Small intestine (tissue), 7 donors: ENCODE measurements around the gene SYMPK. TPM values are rescaled to one million over a fixed set of nuclear protein-coding genes. Genes with fewer than 3 reads are reported as not detected.

Experiments used
- DNase-seq, 2 donors: peaks; one replicate each; pipeline versions ENCODE4 v3.0.0 to v3.0.0-alpha.2; 2013
- FAIRE-seq: peaks from 2 replicates; lab custom pipeline; 2012; peaks lifted over from hg19 to GRCh38; lab: Jason Lieb, UNC
- H3K27ac ChIP-seq, 3 donors: one replicate each; pipeline ENCODE4 v1.5.1; 2013; ENCODE audit warnings: low read length in 2 of 3, mild to moderate bottlenecking in 2 of 3, control low read depth in 1 of 3, inconsistent platforms in 1 of 3, low read depth in 1 of 3, moderate library complexity in 1 of 3
- H3K27me3 ChIP-seq, 3 donors: one replicate each; pipeline ENCODE4 v1.6.1; 2013; ENCODE audit warnings: low read length in 3 of 3, inconsistent platforms in 1 of 3; ENCODE audit not compliant: control insufficient read depth in 3 of 3, insufficient read depth in 3 of 3
- H3K36me3 ChIP-seq, 3 donors: one replicate each; pipeline ENCODE4 v1.6.1; 2013; ENCODE audit warnings: low read length in 3 of 3, inconsistent platforms in 1 of 3, low read depth in 1 of 3, mild to moderate bottlenecking in 1 of 3, moderate library complexity in 1 of 3; ENCODE audit not compliant: control insufficient read depth in 3 of 3, insufficient read depth in 2 of 3
- H3K4me1 ChIP-seq, 3 donors: one replicate each; pipeline ENCODE4 v1.6.1; 2013; ENCODE audit warnings: low read length in 2 of 3, inconsistent platforms in 1 of 3, low read depth in 1 of 3, mild to moderate bottlenecking in 1 of 3, moderate library complexity in 1 of 3; ENCODE audit not compliant: control insufficient read depth in 3 of 3, insufficient read depth in 2 of 3
- H3K4me3 ChIP-seq, 3 donors: one replicate each; pipeline ENCODE4 v1.5.1; 2013; ENCODE audit warnings: low read length in 3 of 3, control low read depth in 1 of 3, inconsistent platforms in 1 of 3, low read depth in 1 of 3, mild to moderate bottlenecking in 1 of 3, moderate library complexity in 1 of 3
- H3K9me3 ChIP-seq, 2 donors: one replicate each; pipeline ENCODE4 v1.6.1; 2013; ENCODE audit warnings: low read depth in 1 of 2, low read length in 1 of 2; ENCODE audit not compliant: control insufficient read depth in 2 of 2, insufficient read depth in 1 of 2
- WGBS, 3 donors: extraction: QIAGEN DNeasy Blood & Tissue Kit; methylation state at CpG; one replicate each; pipeline ENCODE4 v1.1.7; 2013; 5-methylcytosine and 5-hydroxymethylcytosine counted together
- polyA plus RNA-seq, 4 donors: library from polyadenylated mRNA; stranded (reverse) in 3 of 4; unstranded in 1 of 4; fragments of 200-250 nt in 3 of 4; fragments of 120-200 nt in 1 of 4; gene quantifications; one replicate each; pipeline versions ENCODE4 v1.2.1 to v1.2.3, GENCODE V29; 2013
- donor health status: healthy with polysubstance abuse.
- donor health status: control.
- donor health status: control.
- donor health status: Bipolar disorder and iron deficiency.
- donor health status: healthy.

Gene SYMPK
- polyA plus RNA-seq, 4 donors: 64.8 to 106 (median 72.4) TPM

DNA sequence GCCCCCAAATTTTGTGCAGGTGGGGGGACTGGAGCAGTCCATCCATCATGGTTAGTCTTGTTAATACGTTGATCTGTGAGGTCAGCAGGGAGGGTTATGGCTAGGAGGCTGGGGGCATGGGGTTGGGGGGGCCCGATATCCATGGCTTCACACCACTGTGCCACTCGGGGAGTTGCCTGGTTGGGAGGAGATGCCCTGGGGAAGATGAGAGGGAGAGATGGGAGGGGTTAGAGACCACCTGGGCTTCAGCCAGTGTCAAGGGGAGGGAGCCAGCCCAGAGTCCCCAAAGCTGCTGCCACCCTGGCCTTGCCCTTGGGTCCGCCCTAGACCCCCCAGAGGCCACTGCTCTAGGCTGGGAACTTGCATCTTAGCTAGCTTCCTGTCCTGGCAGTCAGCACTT is 78.9 kb downstream of the SYMPK start:
- FAIRE-seq: no peak
- WGBS, 3 donors: 79 to 93% (median 88%) methylated on average over 4 of the region's 4 CpGs

DNA sequence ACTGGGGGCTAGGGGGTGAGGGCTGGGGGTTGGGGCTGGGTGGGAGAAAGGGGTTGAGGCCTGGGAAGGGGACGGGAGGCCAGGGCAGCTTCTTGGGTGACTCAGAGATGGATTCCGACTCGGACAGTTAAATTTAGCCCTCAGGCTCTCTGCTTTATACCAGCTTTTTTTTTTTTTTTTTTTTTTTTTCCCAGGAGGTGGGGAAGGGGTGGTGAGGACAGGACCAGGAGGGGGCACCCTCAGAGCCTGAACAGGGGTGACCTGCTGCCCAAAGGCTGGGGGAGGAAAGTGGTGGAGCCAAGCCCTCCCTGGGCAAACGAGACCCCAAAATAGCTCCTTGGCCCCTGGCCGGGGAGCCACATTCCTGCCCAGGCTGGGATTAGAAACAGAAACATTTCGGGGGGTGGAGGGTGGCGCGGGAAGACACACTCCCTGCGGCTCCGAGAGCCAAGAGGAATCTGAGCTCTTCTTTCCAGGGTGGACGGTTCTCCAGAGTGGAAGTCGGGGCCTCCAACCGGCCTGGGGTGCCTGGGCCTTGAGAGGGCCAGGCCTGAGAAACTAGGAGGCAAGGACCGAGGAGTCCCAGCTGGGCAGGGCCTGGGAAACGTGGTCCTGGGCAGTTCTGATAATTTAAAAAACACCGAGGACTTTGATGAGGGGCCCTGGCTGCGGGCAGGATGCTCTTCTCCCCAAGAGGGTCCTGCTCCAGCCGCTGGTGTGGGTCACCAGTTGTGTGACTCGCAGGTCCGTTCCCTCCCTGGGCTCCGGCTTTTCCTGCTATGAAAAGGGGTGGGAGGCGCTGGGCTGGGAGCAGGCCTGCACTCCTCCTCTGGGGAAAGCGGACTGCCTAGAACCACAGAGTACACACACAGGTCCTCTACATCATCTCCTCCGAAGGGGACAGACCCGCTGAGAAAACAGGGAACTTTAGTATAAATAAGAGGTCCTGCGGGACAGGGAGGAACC is 79.8 kb downstream of the SYMPK start:
- H3K36me3 ChIP-seq: peaks cover 2 to 61% (median 6%) of the 10 kb centered on the region in 3 donors
- no peak for FAIRE-seq
- no peak for DNase-seq
- no peak overlapping the region for H3K4me3 ChIP-seq
- WGBS, 3 donors: 69 to 88% (median 84%) methylated on average over 26 of the region's 26 CpGs
- no peaks in the 10 kb centered on the region for H3K27me3 ChIP-seq
- H3K27ac ChIP-seq: peak overlapping the region in 2 of 3 donors; percentile 51 to 70
- no peaks in the 10 kb centered on the region for H3K9me3 ChIP-seq
- peaks cover 0 to 28% (median 5%) of the 10 kb centered on the region in 3 donors for H3K4me1 ChIP-seq

More for the DNA sequence above, 78.9 kb downstream of the SYMPK start:
- H3K27ac ChIP-seq: peak overlapping the region in 1 of 3 donors; percentile 36
- no peaks in the 10 kb centered on the region for H3K27me3 ChIP-seq
- no peaks in the 10 kb centered on the region for H3K9me3 ChIP-seq
- peaks cover 2 to 61% (median 6%) of the 10 kb centered on the region in 3 donors for H3K36me3 ChIP-seq
- H3K4me3 ChIP-seq: no peak overlapping the region
- H3K4me1 ChIP-seq: peaks cover 0 to 18% (median 5%) of the 10 kb centered on the region in 3 donors
- DNase-seq: no peak

DNA sequence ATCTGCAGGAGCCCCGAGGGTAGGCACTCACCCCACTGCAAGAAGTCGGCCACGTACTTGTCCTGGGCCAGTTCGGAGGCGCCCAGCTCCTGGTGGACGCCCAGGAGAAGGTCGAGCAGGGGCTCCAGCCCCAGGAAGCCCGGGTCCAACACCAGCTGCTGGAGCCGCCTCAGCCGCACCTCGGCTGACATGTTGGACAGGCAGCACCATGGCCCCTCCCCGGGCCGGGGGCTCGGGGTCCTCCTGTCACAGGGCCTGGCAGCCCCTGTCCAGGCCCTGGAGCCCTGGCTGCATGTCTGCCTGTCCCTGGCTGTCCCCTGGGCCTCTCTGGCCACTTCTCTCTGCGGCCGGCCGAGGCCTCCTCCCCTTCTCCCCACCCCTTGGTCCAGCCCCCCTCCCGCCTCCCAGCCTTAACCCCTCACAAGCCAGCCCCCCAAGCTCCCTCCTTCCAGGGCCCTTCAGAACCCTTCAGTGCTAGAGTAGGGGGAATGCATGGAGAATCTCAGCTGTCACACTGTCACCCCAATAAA is 80.7 kb downstream of the SYMPK start, which contains the start of gene DMPK:
DMPK (minus strand) TSS at position 329 of the 530 bp plus-strand sequence; CDS start at position 191, 138 bp downstream.
- peaks cover 2 to 62% (median 6%) of the 10 kb centered on the region in 3 donors for H3K36me3 ChIP-seq
- peak in 1 of 2 donors; percentile 14 for DNase-seq

DNA sequence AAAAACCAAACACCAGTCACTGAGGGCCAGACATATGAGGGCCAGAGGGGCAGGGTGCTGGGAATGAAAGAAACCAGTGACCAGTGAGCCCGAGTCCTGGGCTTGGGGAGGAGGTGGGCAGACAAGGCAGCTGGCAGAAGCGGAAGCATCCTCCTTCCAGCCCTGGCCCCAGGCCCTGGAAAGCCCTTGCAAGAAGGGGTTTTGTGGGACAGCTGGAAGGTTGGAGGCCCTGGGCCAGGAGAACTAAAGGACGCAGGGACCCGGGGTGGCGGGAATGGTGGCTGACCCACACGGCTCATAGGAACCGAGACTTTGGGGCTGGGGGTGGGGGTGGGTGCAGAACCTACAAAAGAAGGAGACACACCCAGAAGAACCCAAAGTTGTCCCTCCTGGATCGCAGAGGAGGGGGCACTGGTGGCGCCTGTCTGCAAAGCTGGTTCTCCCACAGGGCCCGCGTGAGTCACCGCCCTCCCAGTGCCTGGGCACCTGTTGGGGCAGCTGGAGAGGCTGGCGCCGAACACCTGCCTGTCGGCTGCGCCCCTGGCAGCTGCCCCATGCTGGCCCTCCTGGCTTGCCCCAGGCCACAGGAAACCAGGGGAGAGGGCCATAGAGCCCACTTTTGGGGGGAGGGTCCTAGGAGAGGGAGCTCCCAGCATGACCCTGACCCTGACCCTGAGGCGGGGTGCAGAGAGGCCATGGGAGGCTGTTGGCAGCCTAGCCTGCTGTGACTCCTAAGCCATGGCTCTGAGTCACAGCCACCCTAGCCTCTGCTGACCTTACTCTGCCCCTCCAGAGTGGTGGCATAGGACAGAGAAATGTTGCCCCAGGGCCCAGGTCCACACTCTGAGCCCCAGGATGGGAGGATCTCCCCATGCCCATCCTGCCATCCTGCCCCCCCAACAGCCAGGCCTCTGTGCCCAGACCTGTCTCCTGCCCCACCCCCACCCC is 81.5 kb downstream of the SYMPK start:
- peak; percentile 9 to 41 for DNase-seq
- H3K36me3 ChIP-seq: peaks cover 0 to 62% (median 3%) of the 10 kb centered on the region in 3 donors
- peaks cover 0 to 28% (median 5%) of the 10 kb centered on the region in 3 donors for H3K4me1 ChIP-seq
- no peaks in the 10 kb centered on the region for H3K9me3 ChIP-seq
- no peak for FAIRE-seq
- H3K4me3 ChIP-seq: peak overlapping the region in 1 of 3 donors; percentile 39
- no peaks in the 10 kb centered on the region for H3K27me3 ChIP-seq
- H3K27ac ChIP-seq: peak overlapping the region in 1 of 3 donors; percentile 42
- 17 to 45% (median 31%) methylated on average over 17 of the region's 17 CpGs for WGBS, 3 donors

More for the DNA sequence above, 80.7 kb downstream of the SYMPK start, which contains the start of gene DMPK:
- Histone ChIP-seq H3K27me3 (no peaks in the 10 kb centered on the region), H3K4me3 (peak within 1 kb of the TSS in 1 of 3 donors; percentile 39), H3K4me1 (peaks cover 0 to 28% (median 5%) of the 10 kb centered on the region in 3 donors), H3K27ac (peak within 1 kb of the TSS in 2 of 3 donors; percentile 51 to 70), H3K9me3 (no peaks in the 10 kb centered on the region)
- FAIRE-seq: no peak
- WGBS, 3 donors: 40 to 45% (median 43%) methylated on average over 17 to 18 of the region's 18 CpGs

DNA sequence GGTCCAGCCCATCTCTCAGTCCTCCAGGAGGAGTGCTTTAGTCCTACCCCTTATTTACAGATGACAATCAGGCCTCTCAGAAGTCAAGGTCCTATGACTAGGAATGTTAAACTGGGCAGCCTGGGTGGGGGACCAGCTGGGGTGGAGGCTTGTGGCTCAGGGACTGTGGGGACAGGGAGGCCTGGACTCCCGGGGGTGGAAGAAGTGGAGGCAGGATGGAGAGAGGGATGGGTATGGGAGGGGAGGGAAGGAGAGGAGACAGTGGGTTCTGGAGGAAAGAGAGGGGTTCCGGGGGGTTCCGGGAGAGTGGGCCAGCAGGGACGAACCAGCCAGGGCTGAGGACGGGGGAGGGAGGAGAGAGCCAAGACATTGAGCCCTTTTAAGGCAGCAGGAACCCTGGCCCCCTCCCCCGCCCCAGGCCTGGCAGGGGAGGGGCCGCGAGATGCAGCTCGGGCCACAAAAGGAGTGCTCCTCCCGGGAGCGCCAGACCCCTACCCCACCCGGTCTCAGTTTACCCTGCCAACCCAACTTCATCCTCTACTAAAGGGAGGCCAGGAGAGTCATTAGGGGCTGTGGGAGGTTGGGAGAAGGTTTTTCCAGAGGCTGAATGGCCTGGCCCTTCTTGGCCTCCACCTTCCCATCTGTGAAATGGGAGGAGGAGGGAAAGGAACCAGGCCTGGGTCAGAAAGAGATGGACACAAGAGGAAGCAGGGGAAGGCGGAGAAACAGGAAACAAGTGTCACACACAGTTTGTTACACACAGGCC is 82.3 kb downstream of the SYMPK start:
- peaks cover 0 to 57% (median 0%) of the 10 kb centered on the region in 3 donors for H3K36me3 ChIP-seq
- FAIRE-seq (no peak), DNase-seq (no peak)
- no peak overlapping the region for H3K27ac ChIP-seq
- WGBS, 3 donors: 35 to 39% (median 37%) methylated on average over 8 to 13 of the region's 13 CpGs
- H3K9me3 ChIP-seq: no peaks in the 10 kb centered on the region
- peak overlapping the region in 1 of 3 donors; percentile 23 for H3K4me3 ChIP-seq
- no peaks in the 10 kb centered on the region for H3K27me3 ChIP-seq
- H3K4me1 ChIP-seq: peaks cover 0 to 28% (median 5%) of the 10 kb centered on the region in 3 donors

DNA sequence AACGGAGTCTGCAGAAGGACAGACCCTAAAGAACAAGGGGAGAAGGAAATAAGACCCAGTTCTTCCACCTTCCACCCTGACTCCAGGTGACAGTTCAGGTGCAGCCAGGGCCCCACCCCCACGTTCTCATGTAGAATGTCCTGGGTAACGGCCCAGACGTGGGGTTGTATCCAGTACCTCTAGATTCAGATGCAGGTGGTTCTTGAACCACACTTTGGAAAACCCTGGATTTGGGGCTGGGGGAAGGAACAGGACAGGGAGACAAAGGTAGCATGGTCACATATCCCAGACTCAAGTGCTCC is 82.8 kb downstream of the SYMPK start:
- WGBS, 3 donors: 15 to 31% (median 26%) methylated on average over 4 of the region's 4 CpGs
- Histone ChIP-seq H3K36me3 (peaks cover 0 to 52% (median 0%) of the 10 kb centered on the region in 3 donors), H3K27me3 (no peaks in the 10 kb centered on the region), H3K27ac (no peak overlapping the region), H3K9me3 (no peaks in the 10 kb centered on the region), H3K4me1 (peaks cover 0 to 28% (median 5%) of the 10 kb centered on the region in 3 donors), H3K4me3 (peak overlapping the region in 1 of 3 donors; percentile 10)
- no peak for FAIRE-seq
- DNase-seq: peak in 1 of 2 donors; percentile 26
